Measurements from ENCODE around the gene FBXL17.

FBXL17 gene

GRCh38 chr5:108353087-108353486 lies 28.8 kb downstream of the FBXL17 start:
- Mint-ChIP-seq H3K9me3 (no peaks in the 10 kb centered on the region), H3K4me3 (no peak overlapping the region), H3K4me1 (peaks cover 9% of the 10 kb centered on the region), H3K27me3 (no peaks in the 10 kb centered on the region), H3K27ac (no peak overlapping the region)
- no peak for ATAC-seq
- DNase-seq = no peak

GRCh38 chr5:108345541-108346171 lies 36.2 kb downstream of the FBXL17 start:
- Mint-ChIP-seq H3K9me3 (no peaks in the 10 kb centered on the region), H3K27ac (no peak overlapping the region), H3K4me3 (no peak overlapping the region), H3K27me3 (no peaks in the 10 kb centered on the region), H3K4me1 (no peaks in the 10 kb centered on the region)
- DNase-seq = no peak
- no peak for ATAC-seq

- Mint-ChIP-seq H3K27me3 (no peaks in the 10 kb centered on the region), H3K4me3 (no peak overlapping the region), H3K27ac (no peak overlapping the region), H3K4me1 (no peaks in the 10 kb centered on the region), H3K9me3 (no peaks in the 10 kb centered on the region)
- no peak for ATAC-seq
- DNase-seq = no peak
Measured at GRCh38 chr5:108344103-108344822, 37.6 kb downstream of the FBXL17 start.

GRCh38 chr5:108341866-108342265 lies 40.0 kb downstream of the FBXL17 start:
- Mint-ChIP-seq H3K9me3 (no peaks in the 10 kb centered on the region), H3K4me3 (no peak overlapping the region), H3K27me3 (no peaks in the 10 kb centered on the region), H3K27ac (no peak overlapping the region), H3K4me1 (no peaks in the 10 kb centered on the region)
- ATAC-seq (no peak), DNase-seq (no peak)

GRCh38 chr5:108340131-108340530 lies 41.8 kb downstream of the FBXL17 start:
- Mint-ChIP-seq H3K4me1 (no peaks in the 10 kb centered on the region), H3K27me3 (no peaks in the 10 kb centered on the region)

DNA sequence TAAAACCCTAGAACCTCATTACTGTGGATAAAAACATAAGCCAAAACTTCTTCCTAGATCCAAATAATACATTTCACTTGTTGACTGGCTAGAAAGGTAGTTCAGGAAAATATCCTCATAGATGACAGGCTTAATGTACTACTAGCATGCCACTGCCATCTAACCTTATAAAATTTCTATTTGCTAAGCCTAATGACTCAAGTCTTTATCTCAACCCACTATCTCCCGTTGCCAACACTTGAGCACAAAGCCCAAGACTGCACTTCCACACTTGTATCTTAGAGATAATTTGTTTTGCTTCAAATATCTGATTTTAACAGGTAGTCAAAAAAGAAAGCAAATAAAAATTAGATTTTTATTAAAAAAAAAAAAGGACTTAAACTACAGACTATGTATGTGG lies 42.7 kb downstream of the FBXL17 start:
- ATAC-seq = no peak
- no peaks in the 10 kb centered on the region for H3K4me1 Mint-ChIP-seq
- no peaks in the 10 kb centered on the region for H3K27me3 Mint-ChIP-seq

More at GRCh38 chr5:108340131-108340530, 41.8 kb downstream of the FBXL17 start:
- H3K27ac Mint-ChIP-seq = no peak overlapping the region
- DNase-seq (no peak), ATAC-seq (no peak)
- no peak overlapping the region for H3K4me3 Mint-ChIP-seq
- H3K9me3 Mint-ChIP-seq = no peaks in the 10 kb centered on the region

GRCh38 chr5:108334225-108334624 lies 47.7 kb downstream of the FBXL17 start:
- no peaks in the 10 kb centered on the region for H3K9me3 Mint-ChIP-seq
- no peaks in the 10 kb centered on the region for H3K4me1 Mint-ChIP-seq
- no peaks in the 10 kb centered on the region for H3K27me3 Mint-ChIP-seq
- no peak overlapping the region for H3K4me3 Mint-ChIP-seq
- no peak for ATAC-seq
- DNase-seq = no peak
- H3K27ac Mint-ChIP-seq = no peak overlapping the region

More for the DNA sequence above, 42.7 kb downstream of the FBXL17 start:
- no peak overlapping the region for H3K4me3 Mint-ChIP-seq
- no peak overlapping the region for H3K27ac Mint-ChIP-seq
- H3K9me3 Mint-ChIP-seq = no peaks in the 10 kb centered on the region
- no peak for DNase-seq

DNA sequence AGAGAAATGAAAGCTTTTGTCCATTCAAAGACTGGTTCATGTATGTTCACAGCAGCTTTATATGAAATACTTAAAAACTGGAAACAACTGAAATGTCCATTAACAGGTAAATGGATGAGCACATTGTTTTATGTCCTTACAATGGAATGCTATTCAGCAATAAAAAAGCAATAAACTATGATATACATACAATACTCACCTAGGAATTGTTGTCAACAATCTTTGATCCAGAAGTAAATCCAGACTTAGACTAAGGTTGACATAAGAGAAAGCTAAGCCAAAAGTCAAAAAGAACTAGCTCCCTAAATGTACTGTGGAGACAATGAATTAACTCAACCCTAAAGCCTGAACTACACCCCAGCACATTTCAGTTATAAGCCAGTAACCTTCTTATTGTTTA lies 54.9 kb downstream of the FBXL17 start:
- Mint-ChIP-seq H3K9me3 (peaks cover 0 to 17% of the 10 kb centered on the region in 2 donors), H3K27ac (no peak overlapping the region), H3K27me3 (no peaks in the 10 kb centered on the region), H3K4me3 (no peak overlapping the region), H3K4me1 (no peaks in the 10 kb centered on the region)
- no peak for ATAC-seq
- no peak for DNase-seq

- Mint-ChIP-seq H3K4me1 (no peaks in the 10 kb centered on the region), H3K27ac (no peak overlapping the region), H3K4me3 (no peak overlapping the region), H3K27me3 (no peaks in the 10 kb centered on the region), H3K9me3 (peaks cover 0 to 17% of the 10 kb centered on the region in 2 donors)
- DNase-seq = no peak
- ATAC-seq = no peak
Measured at GRCh38 chr5:108324886-108325285, 57.0 kb downstream of the FBXL17 start.

DNA sequence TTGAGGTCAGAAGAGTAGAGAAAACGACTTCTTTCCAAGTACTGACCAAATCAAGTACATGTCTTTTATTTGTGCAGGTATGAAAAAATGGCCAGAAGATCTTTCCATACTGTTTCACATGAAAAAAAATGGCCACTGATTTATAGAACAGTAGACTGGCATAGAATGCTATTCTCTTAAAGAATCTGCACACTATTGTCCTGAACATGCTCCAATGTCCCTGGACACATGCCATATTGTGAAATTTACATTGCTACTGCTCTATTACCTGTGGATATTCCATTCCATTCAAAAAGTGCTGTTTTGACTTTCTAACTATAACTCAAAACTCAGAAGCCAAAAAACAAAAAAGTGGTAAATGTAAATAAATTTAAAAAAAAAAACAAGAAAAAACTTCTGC lies 60.6 kb downstream of the FBXL17 start:
- peaks cover 0 to 16% of the 10 kb centered on the region in 2 donors for H3K9me3 Mint-ChIP-seq
- H3K4me1 Mint-ChIP-seq = no peaks in the 10 kb centered on the region
- H3K4me3 Mint-ChIP-seq = no peak overlapping the region
- ATAC-seq (no peak), DNase-seq (no peak)
- H3K27me3 Mint-ChIP-seq = no peaks in the 10 kb centered on the region
- no peak overlapping the region for H3K27ac Mint-ChIP-seq

DNA sequence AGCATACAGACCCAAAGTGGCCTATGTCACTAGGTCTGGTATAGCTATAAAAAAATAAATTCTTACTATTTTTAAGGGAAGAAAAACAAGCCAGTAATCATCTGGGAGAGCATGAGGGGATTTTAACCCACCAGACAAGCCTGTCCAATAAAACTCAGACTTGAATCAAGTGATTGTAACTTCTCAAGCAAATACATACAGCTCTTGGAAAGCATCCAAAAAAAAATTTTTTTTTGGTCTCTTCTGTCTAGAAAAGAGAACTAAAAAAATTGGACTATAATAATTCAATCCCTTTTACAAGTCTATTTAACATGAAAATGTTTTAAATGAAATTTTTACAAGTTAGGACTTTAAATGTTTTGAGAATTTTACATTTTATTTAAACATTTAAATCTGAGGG lies 61.7 kb downstream of the FBXL17 start:
- Mint-ChIP-seq H3K4me3 (no peak overlapping the region), H3K4me1 (no peaks in the 10 kb centered on the region), H3K27me3 (no peaks in the 10 kb centered on the region), H3K9me3 (peaks cover 0 to 6% of the 10 kb centered on the region in 2 donors), H3K27ac (no peak overlapping the region)
- ATAC-seq (no peak), DNase-seq (no peak)

DNA sequence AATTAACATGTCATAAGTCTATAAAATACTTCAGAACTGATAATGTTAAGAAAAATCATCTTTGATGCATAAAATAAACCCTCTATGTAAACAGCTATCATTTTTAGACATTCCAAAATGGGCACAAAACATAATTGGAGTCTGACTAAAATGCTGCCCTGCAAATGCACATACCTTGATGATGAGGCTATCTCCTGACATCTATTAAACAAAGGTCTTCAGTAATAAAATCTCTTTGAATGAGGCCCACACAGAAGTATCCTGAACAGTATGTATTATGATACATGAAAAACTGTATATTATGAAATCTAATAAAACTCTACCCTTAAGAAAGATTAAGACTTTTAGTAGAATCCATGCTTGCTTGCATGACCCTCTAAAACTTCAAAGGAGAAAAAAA lies 66.1 kb downstream of the FBXL17 start:
- Mint-ChIP-seq H3K9me3 (no peaks in the 10 kb centered on the region), H3K27ac (no peak overlapping the region), H3K4me1 (no peaks in the 10 kb centered on the region), H3K27me3 (no peaks in the 10 kb centered on the region), H3K4me3 (no peak overlapping the region)
- ATAC-seq (no peak), DNase-seq (no peak)

DNA sequence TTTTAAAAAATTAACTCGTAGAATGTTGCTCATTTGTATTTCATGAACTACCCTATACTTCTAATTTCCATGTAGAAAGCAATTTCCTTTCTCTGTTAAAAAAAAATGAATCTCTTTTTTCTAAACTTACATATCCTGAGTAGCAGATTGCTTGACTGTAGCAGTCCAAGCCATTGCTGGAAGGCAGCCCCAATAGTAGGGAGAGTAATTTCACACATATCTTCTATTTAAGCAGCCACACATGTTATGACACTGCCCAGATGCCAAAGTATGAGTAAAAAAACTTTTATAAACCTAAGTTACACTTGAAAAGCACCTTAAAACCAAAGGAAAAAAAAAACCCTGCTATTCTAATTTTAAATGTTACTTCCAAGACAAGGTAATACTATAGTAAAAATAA lies 69.6 kb downstream of the FBXL17 start:
- H3K27ac Mint-ChIP-seq = no peak overlapping the region
- H3K9me3 Mint-ChIP-seq = no peaks in the 10 kb centered on the region
- DNase-seq (no peak), ATAC-seq (no peak)
- H3K4me3 Mint-ChIP-seq = no peak overlapping the region
- H3K4me1 Mint-ChIP-seq = no peaks in the 10 kb centered on the region
- no peaks in the 10 kb centered on the region for H3K27me3 Mint-ChIP-seq

GRCh38 chr5:108311682-108312081 lies 70.2 kb downstream of the FBXL17 start:
- Mint-ChIP-seq H3K27me3 (no peaks in the 10 kb centered on the region), H3K9me3 (no peaks in the 10 kb centered on the region), H3K27ac (no peak overlapping the region), H3K4me3 (no peak overlapping the region), H3K4me1 (no peaks in the 10 kb centered on the region)
- ATAC-seq = no peak
- DNase-seq = no peak

DNA sequence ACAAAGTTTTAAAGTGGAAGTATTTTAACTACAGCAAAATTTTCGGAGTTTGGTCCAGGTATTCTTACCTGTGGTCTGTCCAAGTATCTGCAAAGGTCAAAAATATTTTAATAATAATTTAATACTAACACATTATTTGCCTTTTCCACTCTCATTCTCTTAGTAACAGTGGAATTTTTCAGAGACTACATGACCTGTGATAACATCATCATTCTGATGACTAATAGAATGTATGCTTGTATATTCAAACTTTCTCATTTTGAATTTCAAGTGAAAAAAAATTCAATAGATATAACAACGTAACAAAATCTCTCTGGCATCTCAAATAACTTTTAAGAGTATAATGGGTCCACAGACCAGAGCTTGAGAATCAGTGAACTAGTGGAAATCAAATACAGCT lies 78.3 kb downstream of the FBXL17 start:
- no peak overlapping the region for H3K27ac Mint-ChIP-seq

DNA sequence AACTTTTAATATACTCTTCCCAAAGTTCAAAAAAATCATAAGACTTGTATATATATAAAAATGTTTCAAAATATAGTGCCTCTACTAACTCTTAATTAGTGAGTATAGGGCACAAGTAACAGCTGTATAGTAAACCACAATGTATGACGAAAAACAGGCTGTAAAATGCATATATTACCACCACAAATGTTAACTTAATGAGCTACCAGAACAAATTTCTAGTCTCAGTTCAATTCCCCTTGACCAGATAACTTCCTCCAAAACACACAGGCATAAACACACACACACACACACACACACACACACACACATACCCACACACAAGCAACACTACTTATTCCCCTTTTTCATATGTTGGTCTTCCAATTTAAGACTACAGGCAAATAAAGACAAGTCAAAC lies 78.8 kb downstream of the FBXL17 start:
- H3K9me3 Mint-ChIP-seq = no peaks in the 10 kb centered on the region
- no peak overlapping the region for H3K4me3 Mint-ChIP-seq
- DNase-seq (no peak), ATAC-seq (no peak)
- no peaks in the 10 kb centered on the region for H3K4me1 Mint-ChIP-seq
- no peaks in the 10 kb centered on the region for H3K27me3 Mint-ChIP-seq
- no peak overlapping the region for H3K27ac Mint-ChIP-seq

More for the DNA sequence above, 78.3 kb downstream of the FBXL17 start:
- Mint-ChIP-seq H3K9me3 (no peaks in the 10 kb centered on the region), H3K4me1 (no peaks in the 10 kb centered on the region), H3K27me3 (no peaks in the 10 kb centered on the region), H3K4me3 (no peak overlapping the region)
- DNase-seq = no peak
- ATAC-seq = no peak
